ENCODE data around the gene GCNT3.
"Not testable (repeated sequence)": the region's sequence is repeated elsewhere in the genome, so short reads cannot be mapped to it uniquely, and the experiment has no call there.

Gene GCNT3

DNA sequence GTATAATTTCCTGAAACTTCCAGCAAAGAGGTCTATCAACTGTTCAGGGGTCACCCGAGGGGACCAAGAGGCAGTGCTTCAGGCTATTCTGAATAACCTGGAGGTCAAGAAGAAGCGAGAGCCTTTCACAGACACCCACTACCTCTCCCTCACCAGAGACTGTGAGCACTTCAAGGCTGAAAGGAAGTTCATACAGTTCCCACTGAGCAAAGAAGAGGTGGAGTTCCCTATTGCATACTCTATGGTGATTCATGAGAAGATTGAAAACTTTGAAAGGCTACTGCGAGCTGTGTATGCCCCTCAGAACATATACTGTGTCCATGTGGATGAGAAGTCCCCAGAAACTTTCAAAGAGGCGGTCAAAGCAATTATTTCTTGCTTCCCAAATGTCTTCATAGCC, 6.8 kb downstream of the GCNT3 start:
- TF ChIP-seq, protein P1, sequence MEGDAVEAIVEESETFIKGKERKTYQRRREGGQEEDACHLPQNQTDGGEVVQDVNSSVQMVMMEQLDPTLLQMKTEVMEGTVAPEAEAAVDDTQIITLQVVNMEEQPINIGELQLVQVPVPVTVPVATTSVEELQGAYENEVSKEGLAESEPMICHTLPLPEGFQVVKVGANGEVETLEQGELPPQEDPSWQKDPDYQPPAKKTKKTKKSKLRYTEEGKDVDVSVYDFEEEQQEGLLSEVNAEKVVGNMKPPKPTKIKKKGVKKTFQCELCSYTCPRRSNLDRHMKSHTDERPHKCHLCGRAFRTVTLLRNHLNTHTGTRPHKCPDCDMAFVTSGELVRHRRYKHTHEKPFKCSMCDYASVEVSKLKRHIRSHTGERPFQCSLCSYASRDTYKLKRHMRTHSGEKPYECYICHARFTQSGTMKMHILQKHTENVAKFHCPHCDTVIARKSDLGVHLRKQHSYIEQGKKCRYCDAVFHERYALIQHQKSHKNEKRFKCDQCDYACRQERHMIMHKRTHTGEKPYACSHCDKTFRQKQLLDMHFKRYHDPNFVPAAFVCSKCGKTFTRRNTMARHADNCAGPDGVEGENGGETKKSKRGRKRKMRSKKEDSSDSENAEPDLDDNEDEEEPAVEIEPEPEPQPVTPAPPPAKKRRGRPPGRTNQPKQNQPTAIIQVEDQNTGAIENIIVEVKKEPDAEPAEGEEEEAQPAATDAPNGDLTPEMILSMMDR (conservative IDR thresholded peaks at IDR 0.05), result no peak
- no peak overlapping the region for H3K27ac ChIP-seq

DNA sequence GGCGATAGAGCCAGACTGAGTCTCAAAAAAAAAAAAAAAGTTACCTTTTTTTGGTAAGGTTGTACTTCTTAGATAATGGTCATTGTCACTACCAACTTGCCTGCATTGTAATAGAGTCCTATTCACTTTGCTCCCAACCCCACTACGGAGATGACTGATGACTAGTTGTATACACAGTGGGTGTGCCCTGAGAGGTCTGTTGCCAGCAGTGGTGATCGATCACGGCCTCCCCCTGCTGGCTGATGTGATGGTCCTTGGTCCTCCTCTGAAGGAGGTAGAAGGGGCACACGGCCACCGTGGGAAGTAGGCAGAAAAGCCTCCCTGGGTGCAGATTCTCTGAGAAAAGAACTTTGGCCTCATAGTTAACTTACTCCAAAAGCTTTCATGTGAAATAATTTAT, 10.7 kb downstream of the GCNT3 start:
- H3K27ac ChIP-seq, result no peak overlapping the region
- TF ChIP-seq, protein P1 (conservative IDR thresholded peaks at IDR 0.05), result peak; percentile 33

DNA sequence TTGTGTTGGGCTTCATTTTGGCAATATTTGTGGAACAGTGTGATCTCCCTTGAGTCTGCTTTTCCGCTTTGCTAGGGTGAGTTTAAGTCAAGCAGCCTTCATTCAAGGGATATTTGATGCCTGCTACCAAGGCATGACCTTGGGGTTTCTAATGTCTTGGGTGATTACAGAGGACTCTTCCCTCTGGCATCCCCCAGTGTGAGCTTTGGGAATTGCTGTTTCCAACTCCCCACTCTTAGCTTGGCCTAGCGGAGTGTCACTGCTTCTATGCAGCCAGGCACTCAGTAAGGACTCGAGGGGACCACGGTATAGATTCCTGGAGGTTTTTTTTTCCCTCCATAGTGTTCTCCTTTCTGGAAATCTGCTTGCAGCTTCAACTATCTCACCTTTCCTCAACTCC, 21.1 kb downstream of the GCNT3 start:
- TF ChIP-seq, protein P1 (conservative IDR thresholded peaks at IDR 0.05), result peak; percentile 19; the same call in 1 of the 2 replicates

DNA sequence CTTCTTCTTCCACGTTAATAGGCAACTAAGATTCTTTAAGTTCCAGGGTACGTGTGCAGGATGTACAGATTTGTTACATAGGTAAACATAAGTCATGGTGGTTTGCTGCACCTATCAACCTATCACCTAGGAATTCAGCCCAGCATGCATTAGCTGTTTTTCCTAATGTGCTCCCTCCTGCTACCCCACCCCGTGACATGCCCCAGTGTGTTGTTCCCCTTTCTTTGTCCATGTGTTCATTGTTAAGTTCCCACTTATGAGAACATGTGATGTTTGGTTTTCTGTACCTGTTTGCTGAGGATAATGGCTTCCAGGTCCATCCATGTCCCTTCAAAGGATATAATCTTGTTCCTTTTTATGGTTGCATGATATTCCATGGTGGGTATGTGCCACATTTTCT, 24.6 kb downstream of the GCNT3 start:
- TF ChIP-seq, protein P1 (conservative IDR thresholded peaks at IDR 0.05), result no peak
- H3K27ac ChIP-seq, result no peak overlapping the region

More for the DNA sequence above, 21.1 kb downstream of the GCNT3 start:
- no peak overlapping the region for H3K27ac ChIP-seq

DNA sequence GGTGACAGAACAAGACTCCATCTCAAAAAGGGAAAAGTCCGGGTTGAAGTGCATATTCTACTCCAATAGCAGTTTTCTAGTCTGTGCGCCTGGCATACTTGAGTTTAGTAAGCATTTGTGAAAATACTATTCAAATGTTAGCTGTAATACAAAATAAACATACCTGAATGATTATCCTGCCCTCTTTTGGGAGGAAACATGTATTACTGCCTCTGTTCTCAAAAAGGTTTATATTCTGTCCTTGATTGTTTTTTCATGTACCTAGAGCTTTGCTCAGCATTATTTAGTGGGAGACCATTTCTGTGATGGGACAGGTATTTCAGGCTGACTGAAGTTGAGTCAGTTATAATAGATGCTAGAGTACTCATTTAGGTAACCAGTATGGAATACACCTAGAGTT, 25.9 kb downstream of the GCNT3 start:
- H3K27ac ChIP-seq, result not testable (repeated sequence)
- TF ChIP-seq, protein P1 (conservative IDR thresholded peaks at IDR 0.05), result peak; percentile 32

DNA sequence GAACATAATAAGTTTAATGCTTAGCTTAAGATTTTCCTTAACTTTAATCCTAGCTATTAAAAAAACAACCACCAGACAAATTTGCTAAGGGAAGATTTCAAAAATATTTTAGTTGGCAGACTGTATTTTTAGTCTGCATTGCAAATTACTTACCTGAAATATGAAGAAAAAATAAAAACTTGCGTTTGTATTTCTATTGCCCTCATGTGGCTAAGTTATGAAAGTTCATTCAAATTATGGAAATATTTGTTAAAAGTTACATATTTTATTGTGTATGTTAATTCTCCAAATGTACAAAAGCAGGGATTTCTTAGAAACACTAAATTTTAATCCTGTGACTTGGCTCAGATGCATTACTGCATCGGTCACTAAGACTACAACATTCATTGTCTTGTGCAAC, 30.8 kb downstream of the GCNT3 start:
- H3K27ac ChIP-seq, result no peak overlapping the region
- TF ChIP-seq, protein P1 (conservative IDR thresholded peaks at IDR 0.05), result no peak

DNA sequence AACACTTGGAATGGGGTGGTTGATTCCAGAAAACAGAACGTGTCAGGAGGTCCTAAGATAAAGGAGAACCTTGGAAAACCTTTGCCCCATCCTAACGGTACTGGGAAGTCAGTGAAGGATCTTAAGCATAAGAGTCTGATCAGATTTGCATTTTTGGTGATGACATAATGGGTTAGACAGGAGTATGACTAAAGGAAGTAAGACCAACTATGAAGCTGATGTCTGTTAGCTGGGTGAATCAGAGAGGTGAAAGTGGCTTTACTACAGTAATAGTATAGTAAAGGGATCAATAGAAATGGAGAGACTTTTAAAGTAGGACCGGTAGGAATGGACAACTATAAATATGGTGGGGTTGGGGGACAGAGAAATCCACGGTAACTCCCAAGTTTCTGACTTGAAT, 33.2 kb downstream of the GCNT3 start:
- TF ChIP-seq, protein P1 (conservative IDR thresholded peaks at IDR 0.05), result no peak
- H3K27ac ChIP-seq, result no peak overlapping the region

DNA sequence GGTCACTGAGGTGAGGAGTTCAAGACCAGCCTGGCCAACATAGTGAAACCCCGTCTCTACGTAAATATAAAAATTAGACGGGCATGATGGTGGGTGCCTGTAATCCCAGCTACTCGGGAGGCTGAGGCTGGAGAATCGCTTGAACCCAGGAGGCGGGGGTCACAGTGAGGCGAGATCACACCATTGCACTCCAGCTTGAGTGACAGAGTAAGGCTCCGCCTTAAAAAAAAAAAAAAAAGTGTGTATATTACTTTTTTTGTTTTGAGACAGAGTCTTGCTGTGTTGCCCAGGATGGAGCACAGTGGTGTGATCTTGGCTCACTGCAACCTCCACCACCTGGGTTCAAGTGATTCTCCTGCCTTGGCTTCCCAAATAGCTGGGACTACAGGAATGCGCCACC, 34.2 kb downstream of the GCNT3 start:
- not testable (repeated sequence) for H3K27ac ChIP-seq
